H9 (cell line): ENCODE data around the gene METRNL. TPM values are rescaled to one million over a fixed set of nuclear protein-coding genes. Genes with fewer than 3 reads are reported as not detected.

ENCODE experiments used
- DNase-seq: peaks from one replicate; pipeline ENCODE4 v3.0.0-alpha.2; 2017
- H2AFZ ChIP-seq: one replicate; pipeline ENCODE4 v1.6.1; 2013; ENCODE audit warnings: mild to moderate bottlenecking, low read length, control low read depth, moderate library complexity
- H2AK5ac ChIP-seq: 2 replicates; pipeline ENCODE4 v1.6.1; 2013; ENCODE audit warnings: low read length, control low read depth, mixed read lengths; ENCODE audit not compliant: insufficient read length
- H2BK120ac ChIP-seq: one replicate; pipeline ENCODE4 v1.6.1; 2013; ENCODE audit warnings: low read depth, mild to moderate bottlenecking, low read length, control low read depth, inconsistent platforms; ENCODE audit not compliant: poor library complexity, severe bottlenecking
- H2BK12ac ChIP-seq: 2 replicates; pipeline ENCODE4 v1.6.1; 2013; ENCODE audit warnings: low read length, control low read depth, mixed read lengths, low read depth; ENCODE audit not compliant: insufficient read length
- H2BK15ac ChIP-seq: 2 replicates; pipeline ENCODE4 v1.6.1; 2013; ENCODE audit warnings: low read depth, low read length, control low read depth
- H2BK20ac ChIP-seq: one replicate; pipeline ENCODE4 v1.6.1; 2013; ENCODE audit warnings: low read depth, mild to moderate bottlenecking, low read length, control low read depth, inconsistent platforms; ENCODE audit not compliant: poor library complexity, severe bottlenecking
- H2BK5ac ChIP-seq: 2 replicates; pipeline ENCODE4 v1.6.1; 2013; ENCODE audit warnings: low read length, control low read depth, mixed read lengths; ENCODE audit not compliant: insufficient read length
- H3K14ac ChIP-seq: 2 replicates; pipeline ENCODE4 v1.6.1; 2013; ENCODE audit warnings: low read length, control low read depth; ENCODE audit not compliant: insufficient read depth
- H3K18ac ChIP-seq: 2 replicates; pipeline ENCODE4 v1.6.1; 2013; ENCODE audit warnings: low read depth, mild to moderate bottlenecking, mixed read lengths, low read length, control low read depth; ENCODE audit not compliant: insufficient read length
- H3K23ac ChIP-seq: 2 replicates; pipeline ENCODE4 v1.6.1; 2013; ENCODE audit warnings: low read length, control low read depth, mixed read lengths, low read depth; ENCODE audit not compliant: insufficient read length
- H3K23me2 ChIP-seq: 2 replicates; pipeline ENCODE4 v1.6.1; 2013; ENCODE audit warnings: low read depth, mild to moderate bottlenecking, mixed read lengths, low read length, control low read depth; ENCODE audit not compliant: insufficient read length, poor library complexity, severe bottlenecking
- H3K27ac ChIP-seq: 2 replicates; pipeline ENCODE4 v1.5.1; 2013; ENCODE audit warnings: low read length, control low read depth, mixed read lengths, low read depth; ENCODE audit not compliant: insufficient read length
- H3K27me3 ChIP-seq: 2 replicates; pipeline ENCODE4 v1.6.1; 2013; ENCODE audit warnings: low read length, control low read depth, inconsistent platforms; ENCODE audit not compliant: insufficient read depth
- H3K4ac ChIP-seq: 2 replicates; pipeline ENCODE4 v1.6.1; 2013; ENCODE audit warnings: low read depth, mild to moderate bottlenecking, control low read depth, inconsistent platforms, low read length, moderate library complexity
- H3K4me1 ChIP-seq: 2 replicates; pipeline ENCODE4 v1.6.1; 2013; ENCODE audit warnings: low read length, control low read depth, inconsistent platforms; ENCODE audit not compliant: insufficient read depth
- H3K4me2 ChIP-seq: 2 replicates; pipeline ENCODE4 v1.6.1; 2013; ENCODE audit warnings: low read length, control low read depth, mixed read lengths; ENCODE audit not compliant: insufficient read length, insufficient read depth
- H3K56ac ChIP-seq: 2 replicates; pipeline ENCODE4 v1.6.1; 2013; ENCODE audit warnings: low read depth, mild to moderate bottlenecking, mixed read lengths, low read length, control low read depth; ENCODE audit not compliant: insufficient read length
- H3K79me1 ChIP-seq: 2 replicates; pipeline ENCODE4 v1.6.1; 2013; ENCODE audit warnings: low read depth, mild to moderate bottlenecking, moderate library complexity, low read length, control low read depth, inconsistent platforms; ENCODE audit not compliant: insufficient read depth, poor library complexity, severe bottlenecking
- H3K79me2 ChIP-seq: 2 replicates; pipeline ENCODE4 v1.6.1; 2013; ENCODE audit warnings: low read length, control low read depth, inconsistent platforms; ENCODE audit not compliant: insufficient read depth
- H3K9ac ChIP-seq: 2 replicates; pipeline ENCODE4 v1.6.1; 2013; ENCODE audit warnings: low read length, control low read depth, mixed read lengths; ENCODE audit not compliant: insufficient read length; ENCODE audit errors: extremely low read depth
- H3K9me3 ChIP-seq: one replicate; pipeline ENCODE4 v1.6.1; 2013; ENCODE audit warnings: low read depth, low read length, inconsistent platforms; ENCODE audit not compliant: control insufficient read depth
- H3T11ph ChIP-seq: one replicate; pipeline ENCODE4 v1.6.1; 2013; ENCODE audit warnings: mild to moderate bottlenecking, low read length, control low read depth, inconsistent platforms
- H4K20me1 ChIP-seq: one replicate; pipeline ENCODE4 v1.6.1; 2013; ENCODE audit not compliant: control insufficient read depth, insufficient read length, insufficient read depth
- H4K5ac ChIP-seq: 2 replicates; pipeline ENCODE4 v1.6.1; 2013; ENCODE audit warnings: low read depth, mild to moderate bottlenecking, mixed read lengths, low read length, control low read depth; ENCODE audit not compliant: insufficient read length
- H4K8ac ChIP-seq: replicated peaks from 2 replicates; pipeline ENCODE4 v1.6.1; 2013; ENCODE audit warnings: low read length, control low read depth, mixed read lengths, low read depth; ENCODE audit not compliant: insufficient read length
- H4K91ac ChIP-seq: 2 replicates; pipeline ENCODE4 v1.6.1; 2013; ENCODE audit warnings: low read depth, mild to moderate bottlenecking, moderate library complexity, mixed read lengths, low read length, control low read depth; ENCODE audit not compliant: insufficient read length
- H3K27ac Mint-ChIP-seq, 3 experiments: 2 replicates in 2 of 3; 3 replicates in 1 of 3; pipeline ENCODE4 v1.8.0; 2020 to 2021; ENCODE audit warnings: mixed read lengths in 3 of 3, mild to moderate bottlenecking in 1 of 3, moderate library complexity in 1 of 3
- H3K27me3 Mint-ChIP-seq: 2 replicates; pipeline ENCODE4 v1.8.0; 2021; ENCODE audit warnings: low read depth, mild to moderate bottlenecking, moderate library complexity, mixed read lengths
- H3K36me3 Mint-ChIP-seq, 3 experiments: 2 replicates in 2 of 3; 3 replicates in 1 of 3; pipeline ENCODE4 v1.8.0; 2020 to 2021; ENCODE audit warnings: low read depth in 3 of 3, mixed read lengths in 3 of 3; ENCODE audit not compliant: insufficient read depth in 1 of 3
- H3K4me1 Mint-ChIP-seq, 2 experiments: 2 replicates each; pipeline ENCODE4 v1.8.0; 2020; ENCODE audit warnings: mixed read lengths in 2 of 2
- H3K4me3 Mint-ChIP-seq, 2 experiments: 2 replicates in 1 of 2; 3 replicates in 1 of 2; pipeline ENCODE4 v1.8.0; 2020 to 2021; ENCODE audit warnings: mild to moderate bottlenecking in 2 of 2, mixed read lengths in 2 of 2, moderate library complexity in 1 of 2
- H3K9me3 Mint-ChIP-seq, 2 experiments: 2 replicates in 1 of 2; 3 replicates in 1 of 2; pipeline ENCODE4 v1.8.0; 2020; ENCODE audit warnings: mild to moderate bottlenecking in 2 of 2, mixed read lengths in 2 of 2, moderate library complexity in 1 of 2
- WGBS: extraction: QIAGEN DNeasy Blood & Tissue Kit; methylation state at CpG from one replicate; pipeline ENCODE4 v1.1.7; 2013; ENCODE audit warnings: missing lambda C conversion rate, low lambda C conversion rate, mixed read lengths; ENCODE audit not compliant: insufficient read length; ENCODE audit errors: extremely low coverage; 5-methylcytosine and 5-hydroxymethylcytosine counted together
- total RNA-seq: library from RNA; stranded (reverse); gene quantifications from 2 replicates; pipeline ENCODE4 v1.2.1, GENCODE V29; 2021
- TF ChIP-seq, protein P1 (sequence below): fragments of 200-600 bp; sonication (generic); conservative IDR thresholded peaks from 3 replicates; pipeline ENCODE4 v1.8.0; 2021; ENCODE audit warnings: antibody characterized with exemption, mild to moderate bottlenecking

Gene METRNL
- total RNA-seq, 1 experiment from 2014 or later: 21.4 TPM

DNA sequence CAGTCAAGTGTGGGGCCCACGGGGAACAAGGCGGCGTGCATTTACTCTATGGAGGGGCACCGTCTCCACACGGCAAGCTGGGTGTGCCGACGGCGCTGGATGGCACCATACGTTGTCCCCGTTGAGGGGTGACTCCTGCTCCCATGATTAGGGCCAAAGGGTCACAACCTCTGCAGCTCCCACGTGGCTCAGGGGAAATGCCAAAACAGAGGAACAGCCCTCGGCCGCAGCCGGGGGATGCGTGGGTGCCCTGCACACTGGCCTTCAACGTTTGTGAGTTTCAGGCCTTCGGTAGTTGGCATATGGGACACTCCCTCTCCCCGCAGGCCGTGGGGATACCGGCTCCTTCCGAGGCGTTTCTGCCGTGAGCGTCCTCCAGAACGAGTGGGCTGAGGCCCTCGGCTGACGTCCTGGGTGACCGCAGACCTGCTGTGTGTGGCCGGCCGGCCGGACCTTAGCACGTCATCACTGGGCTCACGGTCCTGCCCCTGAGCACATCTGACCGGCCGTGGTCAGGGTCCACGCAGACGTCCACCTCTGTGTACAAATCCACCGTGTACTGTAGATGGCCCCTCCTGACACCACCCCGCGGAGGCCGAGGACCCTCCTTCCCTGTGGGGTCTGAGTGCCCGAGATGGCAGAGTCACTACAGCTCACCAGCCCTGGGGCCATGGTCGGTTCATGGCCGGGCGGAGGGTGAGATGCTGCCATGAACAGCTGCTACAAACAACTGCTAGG lies 4.8 kb upstream of the METRNL start:
- H3K4ac ChIP-seq: no peak overlapping the region
- no peaks in the 10 kb centered on the region; the same call in 1 of the 2 replicates for H3K4me1 ChIP-seq
- WGBS: no CpG with 5 or more reads among the region's 45 CpGs
- H3K27me3 ChIP-seq: peaks cover 8% of the 10 kb centered on the region; the same call in 1 of the 2 replicates
- H3K4me2 ChIP-seq: no peak overlapping the region
- Mint-ChIP-seq H3K36me3 (no peaks in the 10 kb centered on the region), H3K9me3 (no peaks in the 10 kb centered on the region; a peak in 1 of 5 replicates), H3K27me3 (peaks cover 35% of the 10 kb centered on the region), H3K4me1 (peaks cover 3% of the 10 kb centered on the region in 2 experiments; a peak in 3 of 4 replicates), H3K27ac (no peak overlapping the region), H3K4me3 (peak overlapping the region in 1 of 2 experiments; percentile 7; a peak in 1 of 5 replicates)
- H4K8ac ChIP-seq: no peak overlapping the region
- no peak overlapping the region for H3K14ac ChIP-seq
- no peak overlapping the region for H2BK15ac ChIP-seq
- H4K91ac ChIP-seq: no peak overlapping the region
- H3T11ph ChIP-seq: no peak overlapping the region
- no peak overlapping the region for H2BK5ac ChIP-seq
- no peak for DNase-seq
- no peak overlapping the region for H3K27ac ChIP-seq
- no peak overlapping the region for H3K56ac ChIP-seq
- no peak overlapping the region for H2AK5ac ChIP-seq
- H3K23me2 ChIP-seq: peaks cover 6% of the 10 kb centered on the region
- TF ChIP-seq, protein P1, sequence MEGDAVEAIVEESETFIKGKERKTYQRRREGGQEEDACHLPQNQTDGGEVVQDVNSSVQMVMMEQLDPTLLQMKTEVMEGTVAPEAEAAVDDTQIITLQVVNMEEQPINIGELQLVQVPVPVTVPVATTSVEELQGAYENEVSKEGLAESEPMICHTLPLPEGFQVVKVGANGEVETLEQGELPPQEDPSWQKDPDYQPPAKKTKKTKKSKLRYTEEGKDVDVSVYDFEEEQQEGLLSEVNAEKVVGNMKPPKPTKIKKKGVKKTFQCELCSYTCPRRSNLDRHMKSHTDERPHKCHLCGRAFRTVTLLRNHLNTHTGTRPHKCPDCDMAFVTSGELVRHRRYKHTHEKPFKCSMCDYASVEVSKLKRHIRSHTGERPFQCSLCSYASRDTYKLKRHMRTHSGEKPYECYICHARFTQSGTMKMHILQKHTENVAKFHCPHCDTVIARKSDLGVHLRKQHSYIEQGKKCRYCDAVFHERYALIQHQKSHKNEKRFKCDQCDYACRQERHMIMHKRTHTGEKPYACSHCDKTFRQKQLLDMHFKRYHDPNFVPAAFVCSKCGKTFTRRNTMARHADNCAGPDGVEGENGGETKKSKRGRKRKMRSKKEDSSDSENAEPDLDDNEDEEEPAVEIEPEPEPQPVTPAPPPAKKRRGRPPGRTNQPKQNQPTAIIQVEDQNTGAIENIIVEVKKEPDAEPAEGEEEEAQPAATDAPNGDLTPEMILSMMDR: no peak
- no peak overlapping the region for H3K9ac ChIP-seq
- no peak overlapping the region for H3K18ac ChIP-seq
- no peaks in the 10 kb centered on the region for H4K20me1 ChIP-seq
- H2AFZ ChIP-seq: no peak overlapping the region
- H2BK120ac ChIP-seq: no peak overlapping the region
- no peak overlapping the region for H4K5ac ChIP-seq
- no peaks in the 10 kb centered on the region for H3K79me1 ChIP-seq
- no peak overlapping the region for H2BK12ac ChIP-seq
- H2BK20ac ChIP-seq: no peak overlapping the region
- H3K23ac ChIP-seq: no peak overlapping the region
- H3K79me2 ChIP-seq: no peaks in the 10 kb centered on the region
- H3K9me3 ChIP-seq: no peaks in the 10 kb centered on the region
